HG02588 (cell line): ENCODE measurements around the gene TIGD3.

ENCODE experiments used
- ATAC-seq: cut with Tn5 transposase; IDR thresholded peaks from one replicate; pipeline ENCODE4 v1.9.1; 2021; ENCODE audit warnings: mild to moderate bottlenecking, moderate library complexity; ENCODE audit not compliant: unreplicated experiment

TIGD3 gene

DNA sequence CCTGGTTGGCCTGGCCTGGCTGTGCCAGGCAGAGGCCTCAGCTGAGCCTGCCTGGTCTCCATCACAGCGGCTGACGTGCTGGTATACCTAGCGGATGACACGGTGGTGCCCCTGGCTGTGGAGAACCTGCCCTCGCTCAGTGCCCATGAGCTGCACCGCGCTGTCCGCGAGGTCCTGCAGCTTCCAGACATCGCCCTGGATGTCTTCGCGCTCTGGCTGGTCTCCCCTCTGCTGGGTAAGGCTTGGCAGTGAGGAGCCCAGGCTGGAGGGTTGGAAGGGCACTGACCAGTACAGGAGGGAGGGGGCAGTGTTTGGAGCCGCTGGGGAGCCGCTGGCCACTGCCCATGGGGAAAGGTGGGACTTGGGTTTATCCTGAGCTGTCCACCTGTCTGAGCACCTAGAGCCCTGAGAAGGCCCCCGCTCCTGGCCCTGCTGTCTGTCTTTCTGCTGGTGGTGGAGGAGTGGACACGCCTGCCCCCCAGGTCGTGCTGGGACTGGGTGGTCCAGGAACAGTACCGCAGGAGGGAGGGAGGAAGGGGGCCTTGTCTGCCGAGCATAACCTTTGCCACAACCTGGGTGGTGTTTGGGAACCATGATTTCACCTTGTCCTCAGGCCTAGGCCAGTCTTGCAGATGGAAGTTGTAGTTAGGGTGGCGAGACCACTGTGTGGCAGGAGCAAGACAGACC lies 34.9 kb downstream of the TIGD3 start:
- ATAC-seq: no peak

DNA sequence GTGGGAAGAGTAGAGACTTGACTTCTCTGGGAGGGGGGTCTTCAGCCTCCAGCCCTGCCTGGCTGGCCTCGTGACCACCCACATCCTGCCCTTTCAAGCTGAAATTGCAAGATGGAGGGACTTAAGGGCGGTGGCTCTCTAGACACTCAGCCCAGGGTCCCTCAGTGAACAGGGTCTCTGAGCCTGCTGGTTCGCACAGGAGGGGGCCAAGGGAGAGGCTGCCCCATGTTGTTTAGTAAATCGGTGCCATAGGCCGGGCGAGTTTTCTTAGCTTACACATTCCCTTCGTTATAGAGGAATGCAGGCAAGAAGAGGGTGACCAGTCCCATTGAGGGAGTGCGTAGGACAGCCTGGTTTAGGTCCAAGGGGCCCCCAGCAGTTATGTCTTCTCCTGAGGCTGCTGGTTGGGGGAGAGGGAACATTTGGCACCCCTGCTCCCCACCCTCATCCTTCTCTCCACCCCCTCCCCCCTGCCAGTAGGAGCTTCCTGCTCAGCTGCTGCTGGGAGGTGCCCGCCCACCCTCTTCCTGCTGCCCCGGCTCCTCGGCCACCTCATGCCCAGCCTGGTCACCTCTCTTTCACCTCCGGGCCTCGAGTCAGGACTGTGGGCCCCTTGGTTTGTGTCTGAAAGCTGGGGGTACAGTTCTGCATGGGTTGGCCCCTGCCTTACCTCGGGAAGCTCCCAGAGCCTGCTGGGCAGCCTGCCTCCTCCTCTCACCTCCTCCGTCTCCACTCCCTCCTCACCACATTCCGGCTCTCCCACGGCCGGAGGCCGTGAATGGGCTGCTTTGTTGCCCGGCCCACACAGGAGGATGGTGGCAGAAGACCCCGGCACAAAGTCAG lies 35.8 kb downstream of the TIGD3 start:
- ATAC-seq: no peak

DNA sequence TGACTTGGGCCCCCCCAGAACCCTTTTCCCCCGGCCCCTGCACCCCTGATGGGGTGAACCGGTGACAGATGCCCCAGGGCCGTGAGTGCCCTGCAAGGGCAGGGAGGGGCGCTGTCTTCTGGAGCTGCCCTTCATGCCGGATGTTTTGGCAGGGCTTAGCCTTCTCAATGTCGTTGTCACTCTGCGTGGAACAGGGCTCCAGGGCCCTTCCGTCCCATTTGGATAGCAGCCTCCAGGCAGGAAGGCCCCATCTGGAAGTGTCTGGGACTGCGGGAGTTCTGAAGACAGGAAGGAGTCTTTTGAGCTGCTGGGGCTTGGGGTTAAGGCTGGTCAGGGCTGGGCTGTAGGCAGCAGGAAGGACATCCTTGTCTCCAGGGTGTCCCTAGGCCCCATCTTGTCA lies 36.4 kb downstream of the TIGD3 start:
- no peak for ATAC-seq

DNA sequence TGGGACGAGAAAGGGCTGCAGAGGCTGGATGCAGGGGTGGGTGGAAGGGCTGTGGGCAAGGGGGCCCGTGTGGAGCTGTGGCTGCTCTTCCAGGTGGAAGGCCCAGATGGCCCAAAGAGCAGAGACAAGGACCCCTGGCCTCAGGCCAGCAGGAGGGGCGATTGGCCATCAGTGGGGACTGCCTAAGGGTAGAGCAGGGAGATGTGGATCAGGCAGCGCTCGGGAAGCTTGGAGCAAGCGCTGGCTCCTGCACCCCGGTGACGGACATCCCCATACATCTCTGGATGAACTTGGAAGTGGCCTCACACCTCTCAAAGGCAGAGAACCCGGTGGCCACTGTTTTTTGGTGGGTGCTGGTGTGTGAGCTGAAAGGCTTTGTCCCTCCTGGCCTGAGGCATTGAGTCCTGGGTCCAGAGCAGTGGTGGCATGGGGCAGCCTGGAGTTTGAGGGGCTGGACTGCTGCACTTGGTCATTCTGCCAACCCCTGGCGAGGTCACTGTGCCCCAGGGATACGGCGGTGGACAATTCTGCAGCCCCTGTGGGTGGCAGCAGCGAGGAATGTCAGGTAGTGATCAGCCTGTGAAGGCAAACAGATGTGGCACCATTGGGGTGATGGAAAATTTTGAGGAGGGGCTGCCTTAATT lies 37.8 kb downstream of the TIGD3 start:
- no peak for ATAC-seq

DNA sequence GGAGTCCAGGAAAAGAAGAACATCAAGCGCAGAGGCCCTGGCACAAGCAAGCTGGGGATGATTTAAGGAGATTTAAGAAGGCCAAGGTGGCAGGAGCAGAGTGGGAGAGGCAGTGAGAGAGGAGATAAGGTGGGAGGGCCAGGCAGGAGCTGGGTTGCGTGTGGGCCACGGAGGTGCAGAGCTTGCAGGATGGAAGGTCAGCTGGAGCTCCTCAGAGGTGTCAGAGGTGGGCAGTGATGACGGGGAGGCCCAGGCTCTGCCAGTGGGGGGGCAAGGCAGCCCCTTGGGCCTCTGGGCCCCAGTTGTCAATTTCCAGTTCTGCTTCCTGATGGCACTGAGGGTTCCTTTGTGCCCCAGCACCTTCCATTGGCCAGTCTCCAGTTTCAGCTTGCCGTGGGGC lies 38.3 kb downstream of the TIGD3 start:
- ATAC-seq: no peak

DNA sequence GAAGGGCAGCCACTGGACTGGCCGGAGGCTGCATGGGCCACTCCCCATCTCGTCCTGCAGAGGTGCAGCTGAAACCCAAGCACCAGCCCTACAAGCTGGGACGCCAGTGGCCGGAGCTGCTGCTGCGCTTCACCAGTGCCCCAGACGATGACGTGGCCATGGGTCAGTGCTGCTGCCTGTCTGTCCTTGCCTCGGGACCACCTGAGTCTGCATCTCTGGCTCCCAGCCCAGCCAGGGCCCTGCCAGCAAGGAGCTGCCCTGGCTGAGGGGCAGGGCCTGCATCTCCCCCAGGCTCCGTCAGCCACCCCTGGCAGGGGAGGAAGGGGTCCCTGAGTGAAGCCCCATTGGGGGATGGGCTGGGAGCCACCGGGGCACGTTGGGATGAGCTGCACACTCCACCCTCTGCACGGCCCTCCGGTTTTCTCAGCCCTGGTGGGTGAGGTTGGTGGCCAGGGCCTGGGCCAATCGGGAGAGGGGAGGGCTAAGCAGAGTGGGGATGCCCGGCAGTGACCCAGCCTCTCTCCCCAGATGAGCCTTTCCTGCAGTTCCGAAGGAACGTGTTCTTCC lies 39.0 kb downstream of the TIGD3 start:
- ATAC-seq: no peak

DNA sequence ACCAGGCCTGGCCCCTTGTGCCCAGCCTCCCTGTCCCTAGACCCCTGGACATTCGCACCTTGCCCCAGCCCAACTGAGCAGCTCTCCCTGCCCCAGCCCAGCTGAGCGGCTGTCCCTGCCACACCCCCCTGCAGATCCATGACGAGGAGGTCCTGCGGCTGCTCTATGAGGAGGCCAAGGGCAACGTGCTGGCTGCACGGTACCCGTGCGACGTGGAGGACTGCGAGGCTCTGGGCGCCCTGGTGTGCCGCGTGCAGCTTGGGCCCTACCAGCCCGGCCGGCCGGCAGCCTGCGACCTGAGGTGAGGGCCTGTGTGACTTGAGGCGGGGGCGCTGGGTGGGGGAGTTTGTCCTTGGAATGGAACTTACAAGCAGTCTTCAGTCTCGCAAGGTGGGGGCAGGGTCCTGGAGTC lies 39.6 kb downstream of the TIGD3 start:
- ATAC-seq: no peak

DNA sequence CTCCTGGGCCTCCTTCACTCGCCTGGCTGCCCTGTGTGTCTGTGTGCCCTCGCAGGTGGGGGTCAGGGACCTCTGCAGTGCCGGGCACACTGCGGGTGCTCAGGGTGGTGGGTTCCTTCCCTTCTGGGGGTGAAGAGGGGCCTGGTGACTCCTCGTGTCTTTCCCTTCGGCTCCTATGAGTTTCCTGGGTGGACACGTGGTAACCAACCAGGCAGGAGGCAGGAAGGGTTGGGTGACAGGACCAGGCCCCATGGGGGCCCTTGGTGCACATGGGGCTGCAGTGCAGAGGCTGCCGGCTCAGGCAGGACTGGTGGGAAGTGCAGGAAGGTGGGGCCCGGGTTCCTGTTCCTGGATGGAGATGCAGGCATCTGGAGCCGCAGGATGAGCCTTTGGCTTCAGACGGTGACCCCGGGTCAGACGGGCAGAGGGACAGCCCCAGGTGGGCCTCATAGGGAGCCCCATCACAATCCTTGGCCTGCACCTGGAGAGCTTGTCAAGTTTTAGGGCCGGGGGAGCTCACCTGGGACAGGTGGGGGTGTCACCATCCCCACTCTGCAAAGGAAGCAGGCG lies 41.5 kb downstream of the TIGD3 start:
- ATAC-seq: no peak

DNA sequence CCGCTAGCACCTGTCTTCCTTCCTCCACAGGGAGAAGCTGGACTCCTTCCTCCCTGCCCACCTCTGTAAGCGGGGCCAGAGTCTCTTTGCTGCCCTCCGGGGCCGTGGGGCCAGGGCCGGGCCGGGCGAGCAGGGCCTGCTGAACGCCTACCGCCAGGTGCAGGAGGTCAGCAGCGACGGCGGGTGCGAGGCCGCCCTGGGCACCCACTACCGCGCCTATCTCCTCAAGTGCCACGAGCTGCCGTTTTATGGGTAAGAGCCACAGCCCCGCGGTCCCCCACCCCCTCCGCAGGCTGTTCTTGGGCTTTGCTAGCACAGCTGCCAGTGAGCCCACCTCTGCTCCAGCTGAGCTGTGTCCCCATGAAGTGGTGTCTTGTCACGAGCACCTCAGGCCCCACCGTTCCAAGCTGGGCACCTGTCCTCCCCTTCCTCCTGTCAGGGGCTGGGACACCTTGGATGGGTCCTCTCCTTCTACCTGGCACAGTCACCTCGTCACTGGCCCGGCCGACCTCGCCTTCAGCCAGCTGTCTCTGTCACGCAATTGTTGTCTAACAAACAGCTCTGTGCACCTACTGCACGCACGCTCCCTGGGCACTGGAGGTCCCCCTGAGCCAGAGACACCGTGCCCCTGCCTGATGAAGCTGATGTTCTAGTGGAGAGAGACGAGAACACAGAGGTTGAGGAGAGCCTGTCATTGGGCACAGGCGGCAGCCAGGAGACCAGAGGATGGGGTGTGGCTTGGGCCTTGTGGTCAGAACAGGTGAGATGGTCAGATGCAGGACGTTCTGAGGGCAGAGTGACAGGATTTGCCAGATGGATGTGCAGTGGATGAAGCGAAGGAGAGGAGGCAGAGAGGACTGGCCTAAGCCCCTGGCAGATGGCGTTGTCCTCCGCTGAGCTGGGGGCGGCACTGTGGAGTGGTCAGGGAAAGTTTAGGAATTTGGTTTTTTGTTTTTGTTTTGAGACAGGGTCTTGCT lies 42.5 kb downstream of the TIGD3 start:
- ATAC-seq: no peak

DNA sequence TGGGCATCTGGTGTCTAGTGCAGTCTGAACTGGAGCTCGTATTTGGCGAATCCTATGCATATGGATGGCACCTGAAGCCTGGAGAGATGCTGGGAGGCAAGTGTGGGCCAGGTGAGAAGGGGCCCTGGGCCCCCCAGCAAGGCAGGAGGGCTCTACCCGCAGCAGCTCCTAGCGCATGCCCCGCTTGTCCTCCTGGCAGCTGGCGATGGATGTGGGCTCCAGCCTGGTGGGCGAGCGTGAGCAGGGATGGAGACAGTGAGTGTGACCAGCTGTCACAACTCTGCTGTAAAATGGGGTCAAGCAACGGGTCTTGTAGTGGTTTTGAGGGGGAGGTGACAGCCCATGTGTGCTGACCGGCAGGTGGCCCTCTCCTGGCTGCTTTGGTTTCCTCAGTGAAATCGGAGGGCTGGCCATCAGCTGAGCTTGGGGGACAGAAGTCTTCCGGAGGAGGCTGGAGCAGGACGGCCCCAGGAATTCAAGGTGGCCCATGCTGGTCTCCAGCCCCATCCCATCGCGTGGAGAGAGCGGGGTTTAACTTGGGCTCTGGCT lies 43.9 kb downstream of the TIGD3 start:
- ATAC-seq: no peak

DNA sequence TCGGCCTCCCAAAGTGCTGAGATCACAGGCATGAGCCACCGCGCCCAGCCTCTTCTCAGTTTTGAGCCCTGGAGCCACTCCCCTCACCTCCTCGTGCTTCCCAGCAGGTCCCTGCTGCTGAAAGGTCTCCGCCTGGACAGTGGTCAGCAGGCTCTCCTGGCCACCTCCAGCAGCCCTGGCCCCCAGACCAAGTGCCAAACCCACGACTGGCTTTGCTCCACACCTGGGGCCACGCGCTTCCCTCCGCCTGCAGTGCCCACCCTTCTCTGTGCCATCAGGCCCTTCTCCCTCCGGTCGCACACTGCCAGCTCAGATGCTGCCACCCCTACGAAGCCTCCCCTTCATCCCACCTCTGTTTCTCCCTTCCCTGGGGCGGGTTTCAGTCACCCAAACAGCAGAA lies 44.7 kb downstream of the TIGD3 start:
- ATAC-seq: no peak

DNA sequence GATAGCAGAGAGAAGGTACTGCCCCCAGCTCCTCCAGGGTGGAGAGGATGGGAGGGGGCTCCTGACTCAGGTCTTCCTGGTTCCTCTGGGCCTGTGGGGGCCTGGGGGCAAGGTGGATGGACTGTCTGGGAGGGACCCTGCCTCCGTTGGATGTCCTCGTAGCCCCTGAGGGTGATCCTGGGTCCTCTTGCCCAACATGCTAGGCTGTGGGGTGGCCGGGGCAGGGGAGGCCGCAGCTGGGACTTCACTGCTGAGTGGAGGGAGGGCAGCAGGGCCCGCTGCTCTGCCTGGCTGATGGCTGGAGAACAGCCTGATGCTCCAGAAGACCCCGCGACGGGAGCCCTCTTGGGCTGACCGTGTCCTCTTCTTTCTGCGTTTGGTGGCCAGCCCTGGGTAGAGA lies 45.3 kb downstream of the TIGD3 start:
- no peak for ATAC-seq

DNA sequence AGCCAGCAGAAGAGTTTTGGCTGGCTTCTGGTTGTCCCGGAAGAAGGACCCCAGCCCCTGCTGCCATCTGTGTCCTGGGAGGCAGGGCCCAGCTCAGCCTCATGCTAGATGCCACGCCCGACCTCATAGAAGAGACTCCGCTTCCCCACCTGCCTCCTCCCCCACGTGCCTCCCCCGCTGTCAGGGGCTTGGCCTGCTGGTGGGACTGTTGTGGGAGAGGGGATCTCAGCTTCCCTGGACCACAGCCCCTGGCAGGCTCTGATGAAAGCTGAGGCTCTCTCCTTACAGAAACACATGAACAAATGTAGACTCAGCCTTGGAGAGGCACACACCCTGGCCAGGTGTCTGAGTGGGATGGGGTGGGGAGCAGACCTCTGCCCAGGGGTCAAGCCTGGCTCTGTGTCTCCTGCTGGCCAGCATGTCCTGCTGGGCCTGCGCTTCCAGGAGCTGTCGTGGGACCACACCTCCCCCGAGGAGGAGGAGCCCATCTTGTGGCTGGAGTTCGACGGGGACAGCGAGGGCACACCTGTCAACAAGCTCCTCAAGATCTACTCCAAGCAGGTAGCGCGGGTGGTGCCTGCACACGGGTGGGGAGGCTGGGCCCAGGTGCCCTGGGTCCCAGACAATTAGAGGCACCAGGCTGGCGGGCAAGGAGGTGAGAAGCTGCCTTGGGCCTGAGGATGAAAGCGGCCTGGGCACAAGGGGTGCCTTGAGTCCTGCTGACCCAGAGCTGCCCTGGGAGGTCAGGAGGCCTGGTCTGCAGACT lies 45.9 kb downstream of the TIGD3 start:
- ATAC-seq: no peak

DNA sequence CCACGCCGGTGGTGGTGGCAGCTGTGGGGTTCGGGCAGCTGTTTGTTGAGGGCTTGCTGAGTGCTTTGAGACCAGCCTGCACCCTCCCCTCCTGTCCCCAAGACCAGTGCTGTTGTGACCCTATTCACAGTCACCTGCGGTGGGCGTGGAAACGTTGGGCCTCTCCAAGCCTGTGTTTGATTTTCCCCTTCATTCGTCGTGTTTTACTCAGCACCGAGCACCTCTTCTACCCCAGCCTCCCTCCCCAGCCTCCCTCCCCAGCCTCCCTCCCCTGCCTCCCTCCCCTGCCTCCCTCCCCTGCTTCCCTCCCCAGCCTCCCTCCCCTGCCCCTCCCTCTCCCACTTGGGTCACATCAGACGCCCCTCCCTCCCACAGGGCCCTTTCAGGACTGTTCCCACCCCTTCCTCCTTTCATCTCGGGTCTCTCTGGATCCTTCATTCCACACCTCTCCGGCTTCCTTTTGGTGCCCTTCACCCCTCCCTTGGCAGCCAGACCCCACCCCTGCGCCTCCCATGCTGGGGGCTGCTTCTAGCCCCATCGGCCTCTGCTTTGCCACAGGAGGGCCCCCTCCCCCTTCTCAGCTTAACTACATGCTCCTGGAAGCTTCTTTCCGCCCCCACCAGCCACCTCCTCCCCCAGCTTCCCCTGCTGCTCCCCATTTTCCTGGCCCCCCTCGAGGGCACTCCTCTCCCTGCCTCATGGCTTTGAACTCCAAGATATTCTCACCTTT lies 46.7 kb downstream of the TIGD3 start:
- ATAC-seq: no peak

DNA sequence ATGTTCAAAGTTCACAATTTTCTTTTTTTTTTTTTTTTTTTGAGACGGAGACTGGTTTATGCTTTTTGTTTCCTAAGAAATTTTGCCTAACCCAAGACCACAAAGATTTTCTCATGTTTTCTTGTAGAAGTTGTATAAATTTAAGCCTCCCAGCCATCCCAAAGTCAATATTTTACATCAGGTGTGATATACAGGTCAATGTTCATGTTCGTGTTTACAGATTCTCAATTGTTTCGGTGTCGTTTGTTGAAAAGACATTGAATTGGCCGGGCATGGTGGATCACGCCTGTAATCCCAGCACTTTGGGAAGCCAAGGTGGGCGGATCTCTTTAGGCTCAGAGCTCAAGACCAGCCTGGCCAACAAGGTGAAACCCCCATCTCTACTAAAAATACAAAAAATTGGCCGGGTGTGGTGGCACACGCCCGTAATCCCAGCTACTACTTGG lies 47.3 kb downstream of the TIGD3 start:
- no peak for ATAC-seq

DNA sequence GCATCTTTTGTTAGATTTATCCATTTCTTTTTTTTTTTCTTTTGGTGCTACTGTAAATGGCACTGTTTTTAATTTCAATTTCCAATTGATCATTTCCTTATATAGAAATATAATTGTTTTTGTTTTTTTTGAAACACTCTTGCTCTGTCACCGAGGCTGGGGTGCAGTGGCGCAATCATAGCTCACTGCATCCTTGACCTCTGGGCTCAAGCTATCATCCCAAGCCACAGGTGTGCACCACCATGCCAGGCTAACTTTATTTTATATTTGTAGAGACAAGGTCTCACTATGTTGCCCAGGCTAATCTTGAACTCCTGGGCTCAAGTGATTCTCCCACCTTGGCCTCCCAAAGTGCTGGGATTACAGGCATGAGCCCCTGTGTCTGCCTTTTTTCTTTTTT lies 48.2 kb downstream of the TIGD3 start:
- no peak for ATAC-seq

DNA sequence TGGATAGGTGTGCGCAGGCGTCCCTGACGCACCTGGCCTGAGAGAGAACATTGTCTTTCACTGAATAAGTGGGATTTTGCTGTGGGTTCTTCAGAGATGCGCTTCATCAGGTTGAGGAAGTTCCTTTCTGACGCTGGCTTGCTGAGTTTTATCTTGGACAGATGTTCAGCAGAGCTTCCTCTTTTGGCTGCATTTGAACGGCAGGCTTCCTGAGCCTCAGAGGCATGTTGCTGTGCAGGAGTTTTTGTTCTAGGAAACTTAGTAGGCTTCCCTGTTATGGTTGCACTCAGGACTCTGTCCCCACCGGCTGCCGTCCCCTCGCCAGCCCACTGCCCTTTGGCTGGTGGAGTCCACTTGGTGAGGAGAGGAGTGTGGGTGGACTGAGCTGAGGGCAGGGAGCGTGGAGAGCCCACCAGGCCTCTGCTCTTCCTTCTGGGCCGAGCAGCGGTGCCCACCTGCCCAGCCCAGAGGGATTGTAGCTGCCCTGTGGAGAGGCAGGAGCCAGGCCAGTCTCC lies 49.1 kb downstream of the TIGD3 start:
- ATAC-seq: no peak

DNA sequence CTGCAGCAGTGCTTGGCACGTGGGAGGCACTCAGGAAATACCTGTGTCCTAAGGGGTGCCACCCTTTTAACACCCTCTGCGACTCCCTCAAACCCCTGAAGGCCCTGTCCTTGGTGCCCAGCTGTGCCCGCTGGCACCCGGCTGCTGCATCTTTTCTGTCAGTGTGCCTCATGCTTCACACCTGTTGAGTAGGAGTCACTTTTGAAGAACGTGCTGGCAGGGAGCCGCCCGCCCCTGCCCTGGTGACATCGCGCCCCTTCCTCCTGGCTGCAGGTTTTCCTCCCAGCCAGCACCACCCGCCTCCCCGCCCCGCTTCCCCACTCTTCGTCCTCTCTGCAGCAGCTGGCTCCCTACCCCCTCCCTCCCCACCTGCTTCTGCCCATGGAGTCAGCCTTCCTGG lies 49.7 kb downstream of the TIGD3 start:
- no peak for ATAC-seq
